Gastrocnemius medialis (tissue), 4 donors: ENCODE results near the gene OR4P4. TPM values are rescaled to one million over a fixed set of nuclear protein-coding genes. Genes with fewer than 3 reads are reported as not detected.

Experiments
- ATAC-seq, 2 donors: fragments of 150-250 bp; one replicate each; pipeline ENCODE4 v1.9.1; 2016
- DNase-seq, 2 donors: peaks; one replicate each; pipeline ENCODE4 v3.0.0-alpha.2; 2019
- H3K27ac ChIP-seq, 4 donors: fragments of 200-600 bp; sonication (generic); 1 replicate in 1 of 4; 2 replicates in 3 of 4; pipeline ENCODE4 v1.5.1; 2016 to 2018; ENCODE audit warnings: mild to moderate bottlenecking in 2 of 4, moderate library complexity in 1 of 4
- H3K27me3 ChIP-seq, 3 donors: fragments of 200-600 bp; sonication (generic) in 2 of 3; 1 replicate in 1 of 3; 2 replicates in 2 of 3; pipeline versions ENCODE4 v1.5.1 to v1.6.0; 2016 to 2019; ENCODE audit warnings: mild to moderate bottlenecking in 1 of 3, moderate library complexity in 1 of 3
- H3K36me3 ChIP-seq, 2 donors: fragments of 200-600 bp; sonication (generic) in 1 of 2; one replicate each; pipeline ENCODE4 v1.5.1; 2017 to 2018
- H3K4me1 ChIP-seq, 2 donors: fragments of 200-600 bp; sonication (generic) in 1 of 2; one replicate each; pipeline ENCODE4 v1.5.1; 2016 to 2017; ENCODE audit warnings: mild to moderate bottlenecking in 2 of 2
- H3K4me3 ChIP-seq, 4 donors: fragments of 200-600 bp; sonication (generic) in 3 of 4; 1 replicate in 1 of 4; 2 replicates in 3 of 4; pipeline ENCODE4 v1.5.1; 2016 to 2019; ENCODE audit warnings: mild to moderate bottlenecking in 2 of 4
- H3K9me3 ChIP-seq, 3 donors: fragments of 200-600 bp; sonication (generic) in 2 of 3; 1 replicate in 1 of 3; 2 replicates in 2 of 3; pipeline ENCODE4 v1.5.1; 2016 to 2019
- POLR2A ChIP-seq, 2 donors: fragments of 450-650 bp; IDR thresholded peaks; one replicate each; pipeline ENCODE4 v1.6.1; 2017; ENCODE audit warnings: antibody characterized with exemption in 2 of 2, mild to moderate bottlenecking in 2 of 2, moderate library complexity in 2 of 2
- in situ Hi-C, 4 donors: fragments of 200-750 bp; cut with MboI; loops; one replicate each; pipeline versions ENCODE4 v1.15.0 to v1.8.0; 2017; ENCODE audit warnings: low sequenced_read_pairs in 4 of 4
- intact Hi-C: fragments of 100-400 bp; cut with DNase I; formaldehyde crosslinking; loops from one replicate; pipeline ENCODE4 v1.15.1; 2023; ENCODE audit warnings: low total_unique reads
- total RNA-seq, 4 donors: library from RNA; depleted of rRNA; stranded (reverse); fragments of >200 nt; gene quantifications; one replicate each; pipeline versions ENCODE4 v1.1.0 to v1.2.3, GENCODE V29; 2016
- TF ChIP-seq, protein P1 (sequence below), 5 experiments: fragments of 450-650 bp in 3 of 5; fragments of 200-600 bp in 2 of 5; sonication (generic) in 2 of 5; IDR thresholded peaks in 4 of 5; conservative IDR thresholded peaks in 1 of 5; 1 replicate in 4 of 5; 2 replicates in 1 of 5; pipeline ENCODE4 v1.5.1; 2016 to 2019; ENCODE audit warnings: antibody characterized with exemption in 5 of 5, mild to moderate bottlenecking in 3 of 5, moderate library complexity in 3 of 5

The OR4P4 gene
- total RNA-seq, 4 donors from 2014 or later: not detected

DNA sequence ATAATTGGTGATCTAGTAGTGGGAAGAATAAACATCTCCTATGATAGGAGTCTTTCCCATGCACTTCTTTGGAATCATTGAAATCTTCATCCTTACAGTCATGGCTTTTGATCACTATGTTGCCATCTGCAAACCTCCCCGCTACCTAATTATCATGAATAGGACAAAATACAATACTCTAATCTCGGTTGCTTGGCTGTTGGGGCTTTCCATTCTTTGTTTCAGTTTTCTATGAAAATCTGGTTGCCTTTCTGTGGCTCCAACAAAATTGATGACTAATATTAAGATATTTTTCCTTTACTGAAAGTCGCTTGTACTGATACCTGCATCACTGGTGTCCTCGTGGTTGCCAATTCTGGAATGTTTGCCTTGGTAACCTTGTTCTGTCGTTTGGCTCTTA is 38.9 kb downstream of the OR4P4 start:
- Histone ChIP-seq H3K27ac (no peak overlapping the region), H3K36me3 (no peaks in the 10 kb centered on the region), H3K4me3 (no peak overlapping the region), H3K9me3 (no peaks in the 10 kb centered on the region), H3K27me3 (no peaks in the 10 kb centered on the region), H3K4me1 (no peaks in the 10 kb centered on the region)
- DNase-seq: no peak
- intact Hi-C loops: no loop called here
- no peak for ATAC-seq
- TF ChIP-seq, protein P1, sequence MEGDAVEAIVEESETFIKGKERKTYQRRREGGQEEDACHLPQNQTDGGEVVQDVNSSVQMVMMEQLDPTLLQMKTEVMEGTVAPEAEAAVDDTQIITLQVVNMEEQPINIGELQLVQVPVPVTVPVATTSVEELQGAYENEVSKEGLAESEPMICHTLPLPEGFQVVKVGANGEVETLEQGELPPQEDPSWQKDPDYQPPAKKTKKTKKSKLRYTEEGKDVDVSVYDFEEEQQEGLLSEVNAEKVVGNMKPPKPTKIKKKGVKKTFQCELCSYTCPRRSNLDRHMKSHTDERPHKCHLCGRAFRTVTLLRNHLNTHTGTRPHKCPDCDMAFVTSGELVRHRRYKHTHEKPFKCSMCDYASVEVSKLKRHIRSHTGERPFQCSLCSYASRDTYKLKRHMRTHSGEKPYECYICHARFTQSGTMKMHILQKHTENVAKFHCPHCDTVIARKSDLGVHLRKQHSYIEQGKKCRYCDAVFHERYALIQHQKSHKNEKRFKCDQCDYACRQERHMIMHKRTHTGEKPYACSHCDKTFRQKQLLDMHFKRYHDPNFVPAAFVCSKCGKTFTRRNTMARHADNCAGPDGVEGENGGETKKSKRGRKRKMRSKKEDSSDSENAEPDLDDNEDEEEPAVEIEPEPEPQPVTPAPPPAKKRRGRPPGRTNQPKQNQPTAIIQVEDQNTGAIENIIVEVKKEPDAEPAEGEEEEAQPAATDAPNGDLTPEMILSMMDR (IDR thresholded peaks at IDR 0.05 in 4 of 5, conservative IDR thresholded peaks at IDR 0.05 in 1 of 5): no peak
- TF ChIP-seq POLR2A (IDR thresholded peaks at IDR 0.05): no peak
- in situ Hi-C loops: no loop called here

Other genes with a start within 250 kb of the OR4P4 start
- gene OR4C15, start 80.6 kb upstream of the OR4P4 start, total RNA-seq: not detected
- not detected for gene OR4C16, start 63.0 kb upstream of the OR4P4 start, total RNA-seq
- not detected for gene OR4C11, start 27.5 kb upstream of the OR4P4 start, total RNA-seq
- not detected for gene OR4S2, start 13.2 kb downstream of the OR4P4 start, total RNA-seq
- gene OR4C6, start 27.1 kb downstream of the OR4P4 start, total RNA-seq: not detected
- not detected for gene OR5D13, start 138.3 kb downstream of the OR4P4 start, total RNA-seq
- gene OR5D14, start 160.4 kb downstream of the OR4P4 start, total RNA-seq: not detected
- gene OR5L1, start 176.3 kb downstream of the OR4P4 start, total RNA-seq: not detected
- gene OR5D18, start 184.5 kb downstream of the OR4P4 start, total RNA-seq: not detected
- not detected for gene OR5L2, start 192.1 kb downstream of the OR4P4 start, total RNA-seq
- not detected for gene OR5D16, start 203.6 kb downstream of the OR4P4 start, total RNA-seq
- not detected for gene TRIM51, start 248.2 kb downstream of the OR4P4 start, total RNA-seq